Subcutaneous adipose tissue (tissue), 4 donors: ENCODE measurements around the gene SLIT1. TPM values are rescaled to one million over a fixed set of nuclear protein-coding genes. Genes with fewer than 3 reads are reported as not detected.

ENCODE experiments used
- total RNA-seq, 4 donors: library from RNA; depleted of rRNA; stranded (reverse); fragments of >200 nt; gene quantifications; one replicate each; pipeline ENCODE4 v1.1.0, GENCODE V29; 2016
- TF ChIP-seq, protein P1 (sequence below): fragments of 450-650 bp; IDR thresholded peaks from one replicate; pipeline ENCODE4 v1.5.1; 2016; ENCODE audit warnings: low read depth, mild to moderate bottlenecking, control low read depth, antibody characterized with exemption, moderate library complexity

SLIT1 gene
- total RNA-seq, 4 donors from 2014 or later, result 0.19 to 0.44 (median 0.33) TPM; not detected in 1

DNA sequence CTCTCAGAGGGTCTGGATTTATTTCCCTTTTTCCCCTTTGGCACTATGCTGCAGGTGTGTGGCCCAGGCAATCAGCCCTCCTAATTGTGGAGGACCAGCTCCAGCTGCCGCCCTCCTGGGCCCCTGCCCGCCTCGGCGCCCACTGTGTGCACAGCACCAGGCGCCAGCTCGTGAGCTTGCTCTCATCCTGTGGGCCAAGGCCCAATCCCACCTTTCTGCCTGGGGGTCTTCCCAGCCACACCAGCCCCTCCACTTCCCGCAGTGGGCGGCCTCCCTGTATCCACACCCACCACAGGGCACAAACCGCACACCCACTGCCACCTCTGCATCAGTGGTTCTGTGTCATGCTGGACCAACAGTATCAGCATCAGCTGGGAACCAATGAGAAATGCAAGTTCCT is 25.5 kb upstream of the SLIT1 start:
- TF ChIP-seq, protein P1, sequence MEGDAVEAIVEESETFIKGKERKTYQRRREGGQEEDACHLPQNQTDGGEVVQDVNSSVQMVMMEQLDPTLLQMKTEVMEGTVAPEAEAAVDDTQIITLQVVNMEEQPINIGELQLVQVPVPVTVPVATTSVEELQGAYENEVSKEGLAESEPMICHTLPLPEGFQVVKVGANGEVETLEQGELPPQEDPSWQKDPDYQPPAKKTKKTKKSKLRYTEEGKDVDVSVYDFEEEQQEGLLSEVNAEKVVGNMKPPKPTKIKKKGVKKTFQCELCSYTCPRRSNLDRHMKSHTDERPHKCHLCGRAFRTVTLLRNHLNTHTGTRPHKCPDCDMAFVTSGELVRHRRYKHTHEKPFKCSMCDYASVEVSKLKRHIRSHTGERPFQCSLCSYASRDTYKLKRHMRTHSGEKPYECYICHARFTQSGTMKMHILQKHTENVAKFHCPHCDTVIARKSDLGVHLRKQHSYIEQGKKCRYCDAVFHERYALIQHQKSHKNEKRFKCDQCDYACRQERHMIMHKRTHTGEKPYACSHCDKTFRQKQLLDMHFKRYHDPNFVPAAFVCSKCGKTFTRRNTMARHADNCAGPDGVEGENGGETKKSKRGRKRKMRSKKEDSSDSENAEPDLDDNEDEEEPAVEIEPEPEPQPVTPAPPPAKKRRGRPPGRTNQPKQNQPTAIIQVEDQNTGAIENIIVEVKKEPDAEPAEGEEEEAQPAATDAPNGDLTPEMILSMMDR, result no peak

DNA sequence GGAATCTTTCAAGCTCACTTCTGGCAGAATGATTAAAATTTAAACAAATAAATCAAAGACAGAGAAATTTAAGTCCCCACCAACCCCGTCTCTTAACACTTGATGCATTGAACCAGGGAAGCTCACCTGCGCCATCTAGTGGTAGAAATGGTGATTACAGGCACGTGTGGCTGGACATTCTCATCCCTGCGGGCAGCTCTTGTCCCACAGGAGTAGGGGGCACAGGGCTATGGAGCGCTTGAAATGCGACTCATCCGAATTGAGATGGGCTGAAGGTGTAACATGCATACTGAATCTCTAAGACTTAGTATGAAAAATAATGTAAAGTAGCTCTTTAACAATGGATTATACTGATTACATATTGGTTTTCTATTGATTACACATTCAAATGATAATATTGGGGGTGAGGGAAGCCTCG is 24.8 kb upstream of the SLIT1 start:
- TF ChIP-seq, protein P1, result no peak

DNA sequence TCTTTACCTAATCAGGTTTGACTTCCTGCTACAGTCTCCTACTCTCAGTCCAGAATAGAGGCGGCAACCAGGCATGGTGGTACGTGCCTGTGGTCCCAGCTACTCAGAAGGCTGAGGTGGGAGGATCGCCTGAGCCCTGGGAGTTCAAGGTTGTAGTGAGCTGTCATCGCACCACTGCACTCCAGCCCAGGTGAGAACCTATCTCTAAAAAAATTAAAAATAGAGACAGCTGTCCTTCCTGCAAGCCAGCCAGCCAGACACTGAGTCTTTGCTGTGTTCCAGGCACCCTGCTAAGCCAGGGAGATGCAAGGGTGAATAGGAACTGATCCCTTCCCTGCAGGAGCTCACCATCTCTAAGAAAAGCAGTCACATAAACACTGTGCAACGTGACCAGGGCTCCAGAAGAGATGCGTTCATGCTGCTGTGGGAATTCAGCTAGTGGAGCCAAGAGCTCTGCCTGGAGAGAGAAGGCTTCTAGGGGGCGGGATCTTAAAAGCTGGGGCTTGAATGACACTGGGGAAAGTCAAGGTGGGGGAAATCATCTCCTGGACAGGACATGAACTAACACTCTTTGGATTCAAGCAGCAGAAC is 22.1 kb upstream of the SLIT1 start:
- TF ChIP-seq, protein P1, result no peak

DNA sequence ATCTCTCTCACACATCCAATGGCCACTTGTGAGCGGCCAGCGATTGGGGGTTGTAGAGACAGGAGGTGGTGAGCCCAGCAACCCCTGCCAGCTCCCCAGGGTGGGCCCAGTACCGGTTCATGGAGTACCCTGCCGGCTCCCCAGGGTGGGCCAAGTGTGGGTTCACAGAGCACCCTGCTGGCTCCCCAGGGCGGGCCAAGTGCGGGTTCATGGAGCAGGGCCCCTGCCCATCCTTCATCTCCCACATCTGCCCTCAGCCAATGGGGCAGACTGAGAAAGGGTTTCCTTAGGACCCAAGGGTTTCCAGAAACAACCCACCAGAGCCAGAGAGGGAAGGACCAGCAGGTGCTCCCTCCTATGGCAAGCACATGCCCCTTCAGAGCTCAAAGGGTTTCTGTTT is 21.4 kb upstream of the SLIT1 start:
- TF ChIP-seq, protein P1, result no peak

DNA sequence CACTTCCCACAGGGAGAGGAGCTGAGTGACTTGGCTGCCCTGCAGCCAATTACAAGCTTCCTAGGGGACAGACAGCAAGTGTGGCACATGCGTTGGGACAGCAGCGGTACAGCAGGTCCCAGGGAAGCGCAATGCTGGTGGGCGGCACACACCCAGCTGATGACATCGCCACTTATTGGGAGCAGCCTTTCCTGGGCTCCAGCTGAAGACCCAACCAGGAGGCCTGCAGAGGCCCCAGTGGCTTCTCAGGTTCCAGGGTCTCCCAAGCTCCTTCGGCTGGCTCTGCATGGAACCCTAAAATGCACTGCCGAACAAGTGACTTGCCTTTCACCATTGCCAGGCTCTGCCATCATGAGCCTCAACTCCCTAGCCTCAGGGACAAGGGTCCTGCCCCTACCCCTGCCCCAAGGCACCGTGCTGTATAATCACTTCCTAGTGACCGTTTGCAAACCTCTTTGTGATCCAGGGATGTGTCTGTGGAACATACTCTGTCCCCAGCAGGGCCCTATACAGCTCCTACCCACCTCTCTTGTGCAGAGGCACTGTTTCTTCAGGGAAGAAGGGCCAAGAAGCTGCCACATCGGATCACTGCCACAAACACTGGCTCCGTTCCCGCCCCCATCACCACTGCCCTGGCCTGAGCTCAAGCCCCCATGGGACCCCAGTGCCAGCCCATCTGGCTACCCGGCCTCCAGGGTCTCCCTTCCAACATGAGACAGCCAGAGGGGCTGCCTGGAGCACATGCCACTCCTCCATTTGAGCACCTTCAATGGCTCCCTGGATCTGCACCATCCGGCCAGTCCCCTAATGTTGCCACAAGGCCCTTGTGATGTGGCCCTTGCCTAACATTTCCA is 19.3 kb upstream of the SLIT1 start:
- TF ChIP-seq, protein P1, result no peak

DNA sequence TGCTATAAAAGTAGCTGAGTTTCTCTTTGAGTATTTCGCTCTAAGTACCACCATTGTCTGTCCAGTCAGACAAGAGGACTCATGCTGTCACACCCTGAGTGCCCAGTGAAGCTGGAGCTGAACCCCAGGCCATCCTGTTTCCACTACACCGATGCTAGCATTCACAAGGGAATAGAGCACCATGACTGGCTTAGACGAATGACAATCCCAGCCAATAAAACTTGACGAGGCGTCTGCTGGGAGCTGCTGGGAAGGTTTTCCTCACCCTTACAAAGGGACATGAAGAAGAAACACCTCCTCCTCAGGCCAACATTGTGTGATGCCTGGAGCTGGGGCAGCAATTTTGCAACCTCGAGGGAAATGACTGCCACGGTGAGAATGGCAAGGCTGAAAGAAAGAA is 17.5 kb upstream of the SLIT1 start:
- TF ChIP-seq, protein P1, result no peak

DNA sequence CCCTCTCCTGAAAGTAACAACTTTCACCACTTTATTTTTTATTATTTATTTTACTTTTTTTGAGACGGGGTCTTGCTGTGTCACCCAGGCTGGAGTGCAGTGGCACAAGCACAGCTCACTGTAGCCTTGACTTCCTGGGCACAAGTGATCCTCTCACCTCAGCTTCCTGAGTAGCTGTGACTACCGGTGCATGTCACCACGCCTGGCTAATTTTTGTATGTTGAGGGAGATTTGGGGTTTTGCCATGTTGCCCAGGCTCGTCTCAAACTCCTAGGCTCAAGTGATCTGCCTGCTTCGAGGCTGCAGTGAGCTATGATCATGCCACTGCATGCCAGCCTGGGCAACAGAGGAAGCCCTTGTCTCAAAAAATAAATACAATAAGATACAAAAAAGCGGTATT is 14.9 kb upstream of the SLIT1 start:
- TF ChIP-seq, protein P1, result no peak
